IMR-90 (cell line): ENCODE data around the gene NFIX. TPM values are rescaled to one million over a fixed set of nuclear protein-coding genes. Genes with fewer than 3 reads are reported as not detected.

Source experiments
- ATAC-seq: fragments of 200-7000 bp; cut with Tn5 transposase; 2 replicates; pipeline ENCODE4 v1.9.1; 2020; ENCODE audit warnings: low read depth, mild to moderate bottlenecking, moderate library complexity
- BruUV-seq: library from RNA; stranded (reverse); fragments of 400-500 nt; replicated peaks from 2 replicates; lab custom pipeline; 2021; lab: Mats Ljungman, UMichigan
- CTCF ChIA-PET: fragments of 300-600 bp; formaldehyde crosslinking; extraction: SDS; loops from one replicate; lab custom pipeline; 2021; ENCODE audit warnings: antibody characterized with exemption; lab: Yijun Ruan, JAX
- POLR2A ChIA-PET: fragments of 300-600 bp; sonication (Branson Sonifier 250); formaldehyde crosslinking; loops from one replicate; lab custom pipeline; 2022; ENCODE audit warnings: antibody characterized with exemption; ENCODE audit not compliant: unreplicated experiment; lab: Charles Lee
- DNase-seq: peaks from one replicate; pipeline ENCODE4 v3.0.0; 2013
- H2AFZ ChIP-seq: replicated peaks from 2 replicates; pipeline ENCODE3; 2013; ENCODE audit warnings: low read length, mild to moderate bottlenecking; ENCODE audit not compliant: poor library complexity
- H2AK5ac ChIP-seq: 2 replicates; pipeline ENCODE4 v1.6.1; 2013; ENCODE audit warnings: low read depth, low read length, inconsistent platforms
- H2AK9ac ChIP-seq: replicated peaks from 2 replicates; pipeline ENCODE3; 2013; ENCODE audit warnings: mild to moderate bottlenecking, low read depth, low read length, moderate library complexity; ENCODE audit not compliant: poor library complexity
- H2BK120ac ChIP-seq: 2 replicates; pipeline ENCODE4 v1.6.1; 2013; ENCODE audit warnings: low read depth, low read length, inconsistent platforms
- H2BK15ac ChIP-seq: 3 replicates; pipeline ENCODE4 v1.6.1; 2013; ENCODE audit warnings: low read depth, low read length, inconsistent platforms
- H2BK20ac ChIP-seq: 2 replicates; pipeline ENCODE4 v1.6.1; 2013; ENCODE audit warnings: low read depth, mild to moderate bottlenecking, inconsistent platforms, low read length, moderate library complexity
- H2BK5ac ChIP-seq: 2 replicates; pipeline ENCODE4 v1.6.1; 2013; ENCODE audit warnings: mild to moderate bottlenecking, low read depth, low read length, inconsistent platforms; ENCODE audit not compliant: poor library complexity, severe bottlenecking
- H3K14ac ChIP-seq: replicated peaks from 2 replicates; pipeline ENCODE4 v1.6.1; 2013; ENCODE audit warnings: low read depth, low read length, inconsistent platforms
- H3K18ac ChIP-seq: 2 replicates; pipeline ENCODE4 v1.6.1; 2013; ENCODE audit warnings: low read depth, low read length, control low read depth
- H3K23ac ChIP-seq: 2 replicates; pipeline ENCODE4 v1.6.1; 2013; ENCODE audit warnings: low read depth, low read length, inconsistent platforms
- H3K27ac ChIP-seq: 2 replicates; pipeline ENCODE4 v1.5.1; 2013; ENCODE audit warnings: mild to moderate bottlenecking, control low read depth, low read length; ENCODE audit not compliant: insufficient read depth
- H3K27me3 ChIP-seq: 2 replicates; pipeline ENCODE4 v1.6.1; 2013; ENCODE audit warnings: low read length; ENCODE audit not compliant: control insufficient read depth, insufficient read depth
- H3K36me3 ChIP-seq: 2 replicates; pipeline ENCODE4 v1.6.1; 2013; ENCODE audit warnings: low read length, mixed read lengths; ENCODE audit not compliant: control insufficient read depth, insufficient read depth
- H3K4ac ChIP-seq: 2 replicates; pipeline ENCODE4 v1.6.1; 2013; ENCODE audit warnings: low read depth, low read length, inconsistent platforms
- H3K4me1 ChIP-seq: 2 replicates; pipeline ENCODE4 v1.6.1; 2013; ENCODE audit warnings: low read length, mixed read lengths; ENCODE audit not compliant: control insufficient read depth, insufficient read depth
- H3K4me2 ChIP-seq: 2 replicates; pipeline ENCODE4 v1.6.1; 2013; ENCODE audit warnings: low read depth, mild to moderate bottlenecking, control low read depth, low read length, moderate library complexity
- H3K4me3 ChIP-seq: 2 replicates; pipeline ENCODE4 v1.5.1; 2013; ENCODE audit warnings: low read depth, mild to moderate bottlenecking, control low read depth, low read length, moderate library complexity; ENCODE audit not compliant: insufficient read depth
- H3K56ac ChIP-seq: 2 replicates; pipeline ENCODE4 v1.6.1; 2013; ENCODE audit warnings: low read length, inconsistent platforms; ENCODE audit not compliant: insufficient read depth; ENCODE audit errors: extremely low read depth
- H3K79me1 ChIP-seq, 2 experiments: 2 replicates each; pipeline ENCODE4 v1.6.1; 2013; ENCODE audit warnings: low read length in 2 of 2, inconsistent platforms in 1 of 2, low read depth in 1 of 2
- H3K9ac ChIP-seq: 2 replicates; pipeline ENCODE4 v1.6.1; 2013; ENCODE audit warnings: low read depth, low read length, control low read depth
- H3K9me1 ChIP-seq: 2 replicates; pipeline ENCODE4 v1.6.1; 2013; ENCODE audit warnings: low read length, inconsistent platforms; ENCODE audit not compliant: insufficient read depth
- H3K9me3 ChIP-seq: 2 replicates; pipeline ENCODE4 v1.6.1; 2013; ENCODE audit warnings: low read length; ENCODE audit not compliant: control insufficient read depth, insufficient read depth
- H4K20me1 ChIP-seq: 2 replicates; pipeline ENCODE4 v1.6.1; 2013; ENCODE audit warnings: low read length, inconsistent platforms; ENCODE audit not compliant: insufficient read depth
- H4K5ac ChIP-seq: 2 replicates; pipeline ENCODE4 v1.6.1; 2013; ENCODE audit warnings: mild to moderate bottlenecking, low read depth, low read length, control low read depth
- H4K8ac ChIP-seq, 2 experiments: 2 replicates each; pipeline ENCODE4 v1.6.1; 2013; ENCODE audit warnings: low read depth in 2 of 2, low read length in 2 of 2, control low read depth in 1 of 2, inconsistent platforms in 1 of 2
- H4K91ac ChIP-seq: 2 replicates; pipeline ENCODE4 v1.6.1; 2013; ENCODE audit warnings: low read depth, low read length, inconsistent platforms; ENCODE audit not compliant: insufficient read depth
- CEBPB ChIP-seq: IDR thresholded peaks from 2 replicates; pipeline ENCODE4 v1.6.1; 2012; ENCODE audit warnings: low read depth, low read length, improper control_type of control experiment
- CTCF ChIP-seq: conservative IDR thresholded peaks from 2 replicates; pipeline ENCODE4 v1.5.1; 2012; ENCODE audit warnings: mild to moderate bottlenecking, low read depth, low read length, improper control_type of control experiment
- FOS ChIP-seq: fragments of 150-350 bp; IDR thresholded peaks from 2 replicates; pipeline ENCODE4 v1.6.1; 2016; ENCODE audit warnings: low read depth, low read length
- MAFK ChIP-seq: IDR thresholded peaks from 2 replicates; pipeline ENCODE4 v1.6.1; 2012; ENCODE audit warnings: low read depth, low read length, improper control_type of control experiment
- MAZ ChIP-seq: IDR thresholded peaks from 2 replicates; pipeline ENCODE4 v1.6.1; 2012; ENCODE audit warnings: low read depth, mild to moderate bottlenecking, low read length, improper control_type of control experiment, moderate library complexity, borderline replicate concordance
- MXI1 ChIP-seq: IDR thresholded peaks from 2 replicates; pipeline ENCODE4 v1.6.1; 2012; ENCODE audit warnings: low read depth, mild to moderate bottlenecking, low read length, moderate library complexity, borderline replicate concordance
- RAD21 ChIP-seq: IDR thresholded peaks from 2 replicates; pipeline ENCODE4 v1.6.1; 2012; ENCODE audit warnings: low read length, improper control_type of control experiment
- RCOR1 ChIP-seq: IDR thresholded peaks from 2 replicates; pipeline ENCODE4 v1.6.1; 2012; ENCODE audit warnings: mild to moderate bottlenecking, low read length, improper control_type of control experiment; ENCODE audit not compliant: insufficient replicate concordance
- SMC3 ChIP-seq: fragments of 150-350 bp; IDR thresholded peaks from 2 replicates; pipeline ENCODE4 v1.6.1; 2016; ENCODE audit warnings: low read depth, mild to moderate bottlenecking, antibody characterized with exemption, low read length, moderate library complexity
- WGBS, 2 experiments: methylation state at CpG; one replicate each; pipeline versions ENCODE4 v1.1.5 to v1.1.7; 2013; ENCODE audit warnings: missing lambda C conversion rate in 2 of 2; ENCODE audit not compliant: insufficient read length in 1 of 2; ENCODE audit errors: extremely low coverage in 2 of 2; 5-methylcytosine and 5-hydroxymethylcytosine counted together
- dilution Hi-C: fragments of 300-500 bp; cut with HindIII; formaldehyde crosslinking; loops from one replicate; pipeline ENCODE4 v1.14.3; 2018; ENCODE audit warnings: low sequenced_read_pairs; ENCODE audit not compliant: unreplicated experiment
- in situ Hi-C: fragments of 300-500 bp; cut with MboI; formaldehyde crosslinking; loops from 3 replicates; pipeline ENCODE4 v1.14.3; 2019; ENCODE audit warnings: low sequenced_read_pairs, inconsistent platforms, mixed read lengths
- intact Hi-C: fragments of 100-400 bp; cut with micrococcal nuclease; formaldehyde crosslinking; loops from 2 replicates; pipeline ENCODE4 v1.10.0; 2022
- polyA plus RNA-seq, 3 experiments: library from polyadenylated mRNA; depleted of rRNA; stranded (reverse); fragments of >200 nt; gene quantifications; 2 replicates each; pipeline ENCODE4 v1.2.3, GENCODE V29; 2012; ENCODE audit warnings: low replicate concordance in 1 of 3
- total RNA-seq: library from RNA; depleted of rRNA; stranded (reverse); fragments of >200 nt; gene quantifications from 2 replicates; pipeline ENCODE4 v1.2.3, GENCODE V29; 2012

The NFIX gene
- total and polyA plus RNA-seq, 2 of the 4 experiments (the other 2 are of a cell fraction): 10.2 to 47.7 TPM

- in situ Hi-C loops (no loop called here), dilution Hi-C loops (no loop called here), intact Hi-C loops (loop anchor here (2.0 kb wide), 1 partner anchor 74 kb away; the partner anchor contains the start of gene GCDH)
- Histone ChIP-seq H3K79me1 (peaks cover 0 to 3% of the 10 kb centered on the region in 2 experiments; a peak in 1 of 4 replicates), H3K4me1 (peaks cover 4% of the 10 kb centered on the region; the same call in 1 of the 2 replicates), H3K4me3 (peak overlapping the region; percentile 39), H2BK15ac (peak overlapping the region; percentile 92; the same call in 1 of the 3 replicates), H3K14ac (peak overlapping the region; percentile 67), H3K4me2 (peak overlapping the region; percentile 90), H2AK9ac (peak overlapping the region; percentile 87), H3K23ac (no peak overlapping the region), H3K56ac (peak overlapping the region; percentile 66), H3K27me3 (no peaks in the 10 kb centered on the region; the same call in 1 of the 2 replicates), H2BK20ac (no peak overlapping the region), H3K27ac (peak overlapping the region; percentile 13; the same call in 1 of the 2 replicates), H3K9me1 (no peaks in the 10 kb centered on the region), H2AK5ac (peak overlapping the region; percentile 72; the same call in 1 of the 2 replicates), H4K8ac (peak overlapping the region; percentile 84 to 91; a peak in 3 of 4 replicates), H2BK120ac (peak overlapping the region; percentile 76), H2BK5ac (no peak overlapping the region), H3K9me3 (no peaks in the 10 kb centered on the region), H4K91ac (no peak overlapping the region; the same call in none of the 2 replicates), H3K36me3 (no peaks in the 10 kb centered on the region), H3K4ac (peak overlapping the region; percentile 83), H3K9ac (peak overlapping the region; percentile 44), H2AFZ (peak overlapping the region; percentile 100), H4K20me1 (no peaks in the 10 kb centered on the region), H3K18ac (no peak overlapping the region), H4K5ac (no peak overlapping the region)
- ChIA-PET CTCF (interaction anchor here (0.5 to 1.8 kb wide), 30 partner anchors 10 to 1776 kb away, joined by 3 to 18 read pairs (median 4); partner anchors contain the start of genes GADD45GIP1 and NACC1), POLR2A (interaction anchor here (0.6 kb wide), 1 partner anchor 128 kb away, joined by 3 read pairs; no protein-coding TSS in a partner anchor)
- WGBS, 2 experiments: 0% methylated on average over 14 of the region's 34 CpGs; no CpG with 5 or more reads in 1 of the 2 experiments
- BruUV-seq: no TSS peak
- DNase-seq: peak; percentile 58
- ATAC-seq: peak; percentile 100
- TF ChIP-seq MAZ: peak; percentile 84
- peak; percentile 58 for TF ChIP-seq RAD21
- TF ChIP-seq CEBPB: no peak
- no peak for TF ChIP-seq FOS
- peak; percentile 97 for TF ChIP-seq CTCF
- peak; percentile 73 for TF ChIP-seq SMC3
- TF ChIP-seq MAFK: no peak
- no peak for TF ChIP-seq MXI1
- TF ChIP-seq RCOR1: no peak
Observed at GRCh38 chr19:12965017-12965811, 30.1 kb upstream of the NFIX start.
